Stimulated activated CD8-positive, alpha-beta memory T cell treated with anti-CD3 and anti-CD28 coated beads, Interleukin-12 subunit alpha, Interleukin-12 subunit beta, amount 100 ng/mL, for 1 hour (primary cell): ENCODE data around the gene ABCC4.

Experiments
- DNase-seq: peaks from one replicate; pipeline ENCODE4 v3.0.0-alpha.2; 2020; ENCODE audit warnings: low read depth

ABCC4 gene

DNA sequence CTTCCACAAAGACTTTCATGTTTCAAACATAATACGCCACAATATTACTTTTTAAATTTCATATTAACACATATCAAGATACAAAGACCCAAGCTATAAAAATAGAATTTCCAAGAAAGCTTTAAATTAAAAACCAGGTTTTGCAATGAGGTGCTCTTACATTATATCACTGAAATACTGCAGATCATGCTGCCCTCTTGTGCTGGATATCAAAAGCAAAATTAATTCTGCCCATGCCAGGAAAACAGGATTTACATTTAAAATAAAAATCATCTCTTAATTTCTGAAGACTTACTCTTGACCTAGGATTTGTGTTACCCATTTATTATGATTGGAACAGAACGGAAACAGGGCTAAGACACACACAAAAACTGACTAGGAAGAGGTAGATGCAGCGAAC lies 145.0 kb downstream of the ABCC4 start:
- DNase-seq: no peak

DNA sequence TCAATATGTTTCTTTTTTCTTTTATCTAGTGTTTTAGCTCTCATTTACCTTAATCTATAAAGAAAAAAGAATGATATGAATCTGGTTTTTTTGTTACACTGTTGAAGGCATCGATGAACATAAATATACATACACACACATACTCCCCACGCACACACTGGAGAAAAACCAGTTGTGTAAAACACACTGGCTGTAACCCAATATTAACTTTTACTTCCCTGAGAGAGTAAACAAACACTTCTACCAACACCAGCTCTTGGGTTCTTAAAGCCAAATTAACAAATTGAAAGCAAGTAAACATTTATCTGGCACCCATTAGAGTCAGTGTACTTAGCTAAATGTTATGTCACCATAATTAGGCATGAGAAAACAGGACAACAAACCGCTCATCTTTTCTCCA lies 145.7 kb downstream of the ABCC4 start:
- DNase-seq: no peak

DNA sequence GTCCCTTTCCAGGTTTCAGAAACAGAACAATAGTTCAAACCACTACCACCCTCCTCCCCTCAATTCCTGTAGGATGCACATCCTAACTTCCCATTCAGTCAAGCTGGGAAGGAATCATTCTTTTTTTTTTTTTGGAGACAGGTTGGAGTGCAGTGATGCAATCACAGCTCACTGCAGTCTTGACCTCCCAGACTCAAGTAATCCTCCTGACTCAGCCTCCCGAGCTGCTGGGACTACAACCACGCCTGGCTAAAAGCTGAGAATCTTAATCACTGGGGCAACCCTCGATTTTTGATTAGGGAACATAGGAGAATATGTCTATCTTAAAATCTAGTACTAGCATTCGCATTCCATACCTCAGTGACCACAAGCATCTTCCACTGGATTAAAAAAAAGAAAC lies 146.2 kb downstream of the ABCC4 start:
- DNase-seq: no peak

DNA sequence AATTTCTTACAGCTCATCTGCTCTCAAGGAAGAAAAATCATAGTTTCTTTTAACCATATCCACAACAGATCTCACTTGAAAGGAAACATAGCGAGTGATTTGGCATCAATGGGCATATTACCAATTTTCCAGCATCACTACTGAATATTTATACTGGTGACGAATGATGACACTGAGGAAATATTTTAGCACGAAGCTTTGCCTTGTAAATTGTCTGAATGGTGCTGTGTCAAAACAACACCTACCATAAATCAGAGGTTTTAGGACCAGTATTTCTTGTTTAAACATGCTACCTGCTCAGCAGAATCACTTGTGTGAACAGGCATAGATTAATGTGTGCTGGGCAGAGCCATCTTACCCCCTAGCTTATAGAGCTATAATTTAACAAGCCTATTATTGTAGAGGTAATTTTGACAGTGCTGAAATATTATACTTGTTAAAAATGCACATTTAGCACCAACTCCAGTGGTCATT lies 146.8 kb downstream of the ABCC4 start:
- DNase-seq: no peak

GRCh38 chr13:95153647-95154412 lies 147.4 kb downstream of the ABCC4 start:
- DNase-seq: no peak

DNA sequence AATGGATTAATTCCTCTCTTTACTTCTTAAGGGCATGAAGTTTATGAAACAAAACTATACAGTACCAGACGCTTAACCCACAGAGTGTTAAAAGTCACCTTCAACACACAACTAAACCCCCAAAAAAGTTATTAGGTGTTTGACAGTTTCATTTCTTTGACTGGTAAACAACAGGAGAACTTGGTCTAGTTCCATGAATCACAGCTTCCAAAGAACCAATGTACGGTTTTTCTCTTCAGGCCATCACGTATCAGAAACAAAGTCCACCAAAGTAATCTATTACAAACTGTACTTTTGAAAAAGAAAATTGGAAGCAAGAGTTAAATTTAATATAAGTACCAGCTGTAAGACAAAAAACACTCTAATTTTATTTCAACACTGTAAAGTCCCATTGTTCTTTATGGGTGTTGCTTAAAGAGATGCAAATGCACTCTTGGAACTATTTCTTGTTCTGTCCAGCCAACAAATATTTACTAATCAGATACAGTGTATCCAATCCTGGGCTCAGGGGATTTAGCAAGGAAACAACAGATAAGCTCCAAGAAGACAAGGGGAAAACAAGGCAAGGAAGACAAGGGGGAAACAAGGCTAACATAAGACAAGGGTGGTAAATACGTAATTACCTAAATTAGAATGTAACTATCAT lies 149.2 kb downstream of the ABCC4 start:
- no peak for DNase-seq

DNA sequence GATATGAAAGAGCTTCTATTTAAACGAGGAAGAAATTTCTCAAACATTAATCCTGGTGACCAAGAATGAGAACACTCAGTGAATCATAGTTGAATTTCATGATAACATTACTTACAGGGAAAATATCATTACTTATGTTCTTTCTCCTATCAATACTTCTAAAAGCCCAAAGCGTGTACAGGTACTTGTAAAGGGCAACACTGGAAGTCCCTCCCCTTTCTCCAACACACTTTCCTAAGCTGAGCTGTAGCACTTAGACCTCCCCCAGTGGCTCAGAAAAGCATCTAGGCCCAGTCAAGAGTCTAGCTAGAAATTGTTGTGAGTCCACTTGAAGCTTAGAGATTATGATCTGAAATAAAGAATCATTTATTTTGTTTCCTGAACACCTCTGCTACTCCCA lies 150.7 kb downstream of the ABCC4 start:
- no peak for DNase-seq

- no peak for DNase-seq
Measured at GRCh38 chr13:95146486-95146885, 154.8 kb downstream of the ABCC4 start.

DNA sequence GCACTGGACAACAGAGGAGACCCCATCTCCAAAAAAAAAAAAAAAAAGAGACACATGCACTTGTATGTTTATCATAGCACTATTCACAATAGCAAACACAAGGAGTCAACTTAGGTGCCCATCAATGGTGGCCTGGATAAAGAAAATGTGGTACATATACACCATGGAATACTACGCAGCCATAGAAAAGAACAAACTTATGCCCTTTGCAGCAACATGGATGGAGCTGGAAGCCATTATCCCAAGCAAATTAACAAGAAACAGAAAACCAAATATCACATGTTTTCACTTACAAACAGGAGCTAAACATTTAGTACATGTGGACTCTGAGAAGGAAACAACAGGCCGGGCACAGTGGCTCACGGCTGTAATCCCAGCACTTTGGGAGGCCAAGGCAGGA lies 155.7 kb downstream of the ABCC4 start:
- no peak for DNase-seq

DNA sequence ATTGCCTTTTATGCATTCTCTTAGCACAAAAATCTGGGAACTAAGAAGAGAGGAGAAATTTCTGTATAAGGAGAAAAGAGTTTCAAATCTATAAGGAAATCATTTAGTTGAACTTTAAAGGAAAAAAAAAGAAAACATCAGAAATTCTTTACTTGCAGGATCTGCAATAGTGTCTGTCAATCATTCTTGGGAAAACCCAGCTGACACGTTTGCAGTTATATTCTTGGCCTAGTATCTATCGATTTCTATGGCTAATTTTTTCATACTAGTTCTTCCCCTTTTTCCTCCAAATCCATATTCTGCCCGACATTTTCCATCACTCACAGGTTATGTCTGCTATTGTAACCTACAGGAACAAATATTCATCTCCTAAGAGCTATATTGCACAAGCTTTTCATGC lies 160.7 kb downstream of the ABCC4 start:
- DNase-seq: no peak

- DNase-seq: no peak
Measured at GRCh38 chr13:95138876-95139585, 162.2 kb downstream of the ABCC4 start.

DNA sequence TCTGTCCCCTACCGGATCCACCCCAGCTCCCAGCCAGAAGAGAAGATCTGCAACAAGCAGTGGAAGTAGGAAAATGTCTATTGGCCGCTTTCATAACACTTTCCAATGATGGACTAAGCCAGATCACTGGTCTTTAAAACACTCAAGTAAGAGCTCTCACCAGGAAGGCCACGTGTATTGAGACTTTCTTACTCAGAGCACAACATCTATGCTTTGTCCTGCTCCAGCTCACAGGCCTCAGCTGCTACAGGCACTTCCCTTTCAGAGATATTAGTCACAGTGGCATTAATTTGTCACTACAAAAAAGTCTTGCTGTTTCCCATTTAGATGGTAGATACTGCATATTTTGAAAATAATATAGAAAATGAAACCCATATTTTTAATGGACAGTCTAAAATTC lies 164.2 kb downstream of the ABCC4 start:
- DNase-seq: no peak

GRCh38 chr13:95136638-95137037 lies 164.6 kb downstream of the ABCC4 start:
- DNase-seq: no peak

DNA sequence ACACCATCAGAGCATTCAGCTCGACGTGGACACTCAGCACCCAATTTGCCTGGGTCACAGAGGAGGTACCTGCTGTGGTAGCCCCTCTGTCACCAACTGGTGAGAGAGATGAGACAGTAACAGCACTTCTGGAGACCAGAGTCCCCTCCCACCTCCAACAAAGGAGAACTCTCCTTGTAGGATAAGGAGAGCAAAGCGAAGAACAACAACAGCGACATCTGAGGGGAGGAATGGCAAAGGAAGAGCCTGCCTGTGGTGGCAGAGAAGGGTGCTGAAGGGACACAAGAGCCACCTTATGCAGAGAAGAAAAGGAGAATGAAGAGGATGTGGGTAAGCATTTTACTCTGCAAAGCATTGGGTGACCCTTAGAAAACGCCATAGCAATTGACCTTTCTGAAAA lies 167.8 kb downstream of the ABCC4 start:
- DNase-seq: no peak

DNA sequence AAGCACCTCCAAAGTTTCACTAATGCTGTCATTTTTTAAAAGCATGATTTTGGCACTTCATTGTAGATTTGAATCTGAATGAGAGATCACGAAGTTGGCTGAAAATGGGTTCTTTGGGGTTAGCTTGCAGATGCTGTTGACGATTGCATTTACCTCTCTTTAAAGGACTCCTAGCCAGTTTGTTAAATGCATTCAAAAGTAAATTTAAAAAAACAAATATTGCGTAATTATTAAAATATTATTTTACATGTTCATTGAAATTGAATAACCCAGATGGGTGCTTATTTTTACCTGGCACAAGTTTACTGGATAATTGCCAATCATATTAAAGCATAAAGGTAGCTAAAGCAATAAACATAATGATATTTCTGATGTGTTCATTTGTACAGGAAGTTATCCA lies 172.2 kb downstream of the ABCC4 start:
- DNase-seq: no peak

DNA sequence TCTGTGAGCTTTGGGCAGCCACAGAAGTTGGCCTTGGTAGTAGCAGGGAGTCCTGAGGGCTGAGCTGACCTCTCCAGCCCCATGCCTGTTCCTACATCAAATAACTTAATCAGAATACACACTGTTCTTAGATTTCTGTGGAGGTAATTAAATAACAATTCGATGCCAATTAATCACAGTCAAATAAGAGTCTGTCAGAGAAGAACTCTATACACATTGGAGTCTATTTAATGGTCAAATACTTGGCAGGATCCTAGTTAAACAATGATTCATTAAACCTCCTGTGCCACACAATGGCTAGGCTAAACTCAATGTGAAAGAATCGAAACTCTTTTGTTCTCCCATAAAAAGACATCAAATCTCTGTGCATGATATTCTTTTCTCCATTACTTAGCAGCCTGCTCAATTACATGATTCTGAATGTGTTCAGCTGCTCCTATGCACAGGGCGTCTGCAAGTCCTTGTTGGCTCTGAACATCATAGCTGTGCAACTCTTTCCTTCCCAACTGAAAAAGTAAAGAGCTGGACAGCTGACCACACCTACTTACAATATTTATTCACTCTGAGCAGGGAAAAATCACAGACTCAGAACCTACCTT lies 173.1 kb downstream of the ABCC4 start:
- DNase-seq: no peak

DNA sequence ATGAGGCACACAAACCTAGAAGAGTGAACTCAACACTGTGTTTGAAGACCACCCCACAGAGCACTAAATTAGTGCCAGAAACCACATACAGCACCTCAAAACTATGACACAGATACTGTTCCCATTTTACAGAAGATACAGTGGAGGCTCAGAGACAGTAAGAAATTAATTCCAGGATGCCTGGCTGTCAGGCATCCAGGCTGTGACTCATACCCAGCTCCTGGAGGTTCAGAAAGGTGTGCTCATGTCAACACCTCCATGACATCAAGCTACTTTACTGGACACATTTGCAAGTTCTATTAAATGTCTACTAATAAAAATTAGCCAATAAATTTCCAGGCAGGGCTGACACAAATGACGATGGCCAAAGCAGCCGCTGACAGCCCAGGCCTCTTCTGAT lies 176.3 kb downstream of the ABCC4 start:
- no peak for DNase-seq

- no peak for DNase-seq
Measured at GRCh38 chr13:95123726-95124125, 177.5 kb downstream of the ABCC4 start.

GRCh38 chr13:95122063-95122462 lies 179.2 kb downstream of the ABCC4 start:
- no peak for DNase-seq

DNA sequence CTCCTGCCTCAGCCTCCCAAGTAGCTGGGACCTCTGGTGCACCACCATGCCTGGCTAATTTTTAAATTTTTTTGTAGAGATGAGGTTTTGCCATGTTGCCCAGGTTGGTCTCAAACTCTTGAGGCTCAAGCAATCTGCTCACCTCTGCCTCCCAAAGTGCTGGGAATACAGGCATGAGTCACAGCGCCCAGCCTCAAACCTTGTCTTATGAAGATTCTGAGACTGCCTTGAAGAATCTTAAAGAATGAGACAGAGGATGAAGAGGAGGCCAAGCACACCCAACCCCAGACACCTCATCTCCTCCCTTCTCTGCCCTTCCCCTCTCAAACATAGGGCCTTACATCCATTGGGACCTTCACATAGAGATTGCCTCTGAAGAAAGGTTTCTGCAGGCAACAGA lies 179.7 kb downstream of the ABCC4 start:
- no peak for DNase-seq

DNA sequence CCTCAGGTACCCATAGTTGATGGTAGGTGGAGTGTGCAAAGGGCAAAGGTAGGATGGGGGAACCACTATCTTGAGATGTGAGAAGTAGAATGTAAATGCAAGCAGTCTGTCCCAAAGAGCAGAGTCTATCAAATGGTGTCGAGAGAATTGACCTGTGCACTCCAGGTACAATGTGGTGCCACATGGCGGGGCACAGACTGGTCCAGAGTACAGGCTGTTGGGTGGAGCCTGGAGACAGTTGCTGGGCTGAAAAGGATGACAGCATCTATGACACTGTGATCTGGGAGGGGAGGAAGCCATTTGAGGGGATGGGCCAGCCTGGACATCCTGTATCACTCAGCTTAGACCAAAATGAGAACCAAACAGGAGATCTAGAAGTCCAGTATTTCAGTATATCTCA lies 180.6 kb downstream of the ABCC4 start:
- no peak for DNase-seq

DNA sequence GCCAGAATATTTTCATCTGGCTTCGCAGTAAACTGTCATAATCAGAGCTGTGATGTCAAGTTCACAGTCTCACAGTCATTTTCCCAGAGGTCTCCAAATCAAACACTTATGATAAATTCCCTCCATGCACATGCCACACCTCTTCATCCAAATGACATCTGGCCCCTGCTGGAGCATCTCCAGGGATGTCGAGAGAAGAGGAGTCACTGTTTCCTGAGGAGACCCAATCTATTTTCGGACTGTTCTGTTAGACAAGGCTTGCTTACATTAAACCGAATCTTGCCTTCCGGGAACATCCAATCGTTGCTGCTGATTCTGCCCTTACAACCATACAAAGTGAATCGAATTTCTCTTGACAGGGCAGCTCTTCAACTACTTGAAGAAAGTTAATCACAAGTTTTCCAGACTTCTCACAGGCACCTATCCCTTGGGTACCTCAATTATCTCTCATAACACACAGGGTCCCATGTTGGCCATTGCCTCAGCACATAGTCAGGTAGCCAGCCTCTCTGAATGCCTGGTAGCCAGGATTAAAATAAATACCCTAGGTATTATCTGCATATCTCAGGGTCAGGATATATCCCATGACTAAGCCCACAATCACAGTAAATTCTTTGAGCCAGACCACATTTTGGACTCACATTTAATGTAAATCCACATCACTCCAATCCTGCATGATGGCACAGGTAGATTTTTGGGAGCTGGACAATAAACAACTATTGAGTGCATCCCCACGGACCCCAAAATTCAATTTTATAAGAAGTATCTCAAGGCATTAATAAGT lies 182.5 kb downstream of the ABCC4 start:
- no peak for DNase-seq
